Type B pancreatic cell (in vitro differentiated cells): ENCODE measurements around the gene HOXC5. TPM values are rescaled to one million over a fixed set of nuclear protein-coding genes. Genes with fewer than 3 reads are reported as not detected.
A peak's percentile ranks its signal among the peaks of the same experiment; 100 is the strongest.
"Not testable (repeated sequence)": the region's sequence is repeated elsewhere in the genome, so short reads cannot be mapped to it uniquely, and the experiment has no call there.

Experiments used
- DNase-seq: peaks from one replicate; pipeline ENCODE4 v3.0.0; 2021; ENCODE audit warnings: mixed read lengths; ENCODE audit not compliant: unreplicated experiment; ENCODE audit errors: extremely low spot score
- H3K27ac Mint-ChIP-seq: 2 replicates; pipeline ENCODE4 v1.8.0; 2021; ENCODE audit warnings: mild to moderate bottlenecking, mixed read lengths
- H3K27me3 Mint-ChIP-seq: 2 replicates; pipeline ENCODE4 v1.8.0; 2021; ENCODE audit warnings: mixed read lengths
- H3K36me3 Mint-ChIP-seq: 2 replicates; pipeline ENCODE4 v1.8.0; 2021; ENCODE audit warnings: mixed read lengths
- H3K4me1 Mint-ChIP-seq: one replicate; pipeline ENCODE4 v1.8.0; 2021; ENCODE audit warnings: mixed read lengths; ENCODE audit not compliant: unreplicated experiment
- H3K4me3 Mint-ChIP-seq: 2 replicates; pipeline ENCODE4 v1.8.0; 2021; ENCODE audit warnings: mild to moderate bottlenecking, mixed read lengths
- H3K9me3 Mint-ChIP-seq: 2 replicates; pipeline ENCODE4 v1.8.0; 2021; ENCODE audit warnings: mixed read lengths
- CTCF ChIP-seq: fragments of 200-600 bp; sonication (generic); conservative IDR thresholded peaks from 2 replicates; pipeline ENCODE4 v1.5.0; 2021; ENCODE audit warnings: antibody characterized with exemption, mild to moderate bottlenecking
- total RNA-seq: library from RNA; stranded (reverse); gene quantifications from 2 replicates; pipeline ENCODE4 v1.2.1, GENCODE V29; 2021; ENCODE audit warnings: low replicate concordance

HOXC5 gene
- total RNA-seq, 1 donor from 2014 or later = 56.9 TPM

- Mint-ChIP-seq H3K27ac (no peak overlapping the region), H3K4me1 (peaks cover 62% of the 10 kb centered on the region), H3K9me3 (no peaks in the 10 kb centered on the region), H3K4me3 (peak overlapping the region; percentile 48), H3K36me3 (peaks cover 13% of the 10 kb centered on the region), H3K27me3 (peaks cover 9% of the 10 kb centered on the region)
- TF ChIP-seq CTCF = no peak
- no peak for DNase-seq
These were observed 42.6 kb downstream of the HOXC5 start for GRCh38 chr12:54075409-54075808.

- H3K36me3 Mint-ChIP-seq = peaks cover 15% of the 10 kb centered on the region
- no peak for DNase-seq
- H3K27ac Mint-ChIP-seq = no peak overlapping the region
- TF ChIP-seq CTCF = no peak
- no peak overlapping the region for H3K4me3 Mint-ChIP-seq
- no peaks in the 10 kb centered on the region for H3K9me3 Mint-ChIP-seq
- peaks cover 61% of the 10 kb centered on the region for H3K4me1 Mint-ChIP-seq
- peaks cover 12% of the 10 kb centered on the region for H3K27me3 Mint-ChIP-seq
These were observed 43.1 kb downstream of the HOXC5 start for GRCh38 chr12:54075974-54076373.

- peak overlapping the region; percentile 66 for H3K27ac Mint-ChIP-seq
- DNase-seq, H3K9me3 Mint-ChIP-seq: not testable (repeated sequence)
- H3K4me1 Mint-ChIP-seq = peaks cover 55% of the 10 kb centered on the region
- peak overlapping the region; percentile 82 for H3K4me3 Mint-ChIP-seq
- H3K36me3 Mint-ChIP-seq = peaks cover 15% of the 10 kb centered on the region
- H3K27me3 Mint-ChIP-seq = peaks cover 15% of the 10 kb centered on the region
These were observed 45.0 kb downstream of the HOXC5 start for GRCh38 chr12:54077843-54078242.

- Mint-ChIP-seq H3K27me3 (peaks cover 15% of the 10 kb centered on the region), H3K27ac (peak overlapping the region; percentile 95), H3K4me1 (peaks cover 59% of the 10 kb centered on the region), H3K4me3 (peak overlapping the region; percentile 94), H3K36me3 (peaks cover 15% of the 10 kb centered on the region)
- DNase-seq, H3K9me3 Mint-ChIP-seq: not testable (repeated sequence)
These were observed 46.3 kb downstream of the HOXC5 start for GRCh38 chr12:54079115-54079514.

GRCh38 chr12:54080008-54080924 is 47.4 kb downstream of the HOXC5 start:
- Mint-ChIP-seq H3K4me3 (peak overlapping the region; percentile 93), H3K27ac (peak overlapping the region; percentile 95), H3K36me3 (peaks cover 12% of the 10 kb centered on the region), H3K27me3 (peaks cover 15% of the 10 kb centered on the region), H3K4me1 (peaks cover 56% of the 10 kb centered on the region)
- DNase-seq, H3K9me3 Mint-ChIP-seq: not testable (repeated sequence)

- not testable (repeated sequence) for H3K9me3 Mint-ChIP-seq, DNase-seq
- H3K4me1 Mint-ChIP-seq = peaks cover 59% of the 10 kb centered on the region
- H3K4me3 Mint-ChIP-seq = peak overlapping the region; percentile 93
- peak overlapping the region; percentile 95 for H3K27ac Mint-ChIP-seq
- peaks cover 15% of the 10 kb centered on the region for H3K27me3 Mint-ChIP-seq
- peaks cover 12% of the 10 kb centered on the region for H3K36me3 Mint-ChIP-seq
These were observed 48.2 kb downstream of the HOXC5 start for GRCh38 chr12:54081053-54081514.

- DNase-seq = not testable (repeated sequence)
These were observed 48.9 kb downstream of the HOXC5 start for GRCh38 chr12:54081581-54082396.

More at GRCh38 chr12:54081581-54082396, 48.9 kb downstream of the HOXC5 start:
- H3K27ac Mint-ChIP-seq = peak overlapping the region; percentile 95
- peaks cover 66% of the 10 kb centered on the region for H3K4me1 Mint-ChIP-seq
- H3K36me3 Mint-ChIP-seq = peaks cover 17% of the 10 kb centered on the region
- peaks cover 15% of the 10 kb centered on the region for H3K27me3 Mint-ChIP-seq
- H3K4me3 Mint-ChIP-seq = peak overlapping the region; percentile 93
- not testable (repeated sequence) for H3K9me3 Mint-ChIP-seq
